A549 (cell line): Measurements from ENCODE around the gene TRAK1. TPM values are rescaled to one million over a fixed set of nuclear protein-coding genes. Genes with fewer than 3 reads are reported as not detected.
"Not testable (repeated sequence)": the region's sequence is repeated elsewhere in the genome, so short reads cannot be mapped to it uniquely, and the experiment has no call there.

Source experiments
- ATAC-seq, 2 experiments: fragments of 200-7000 bp in 1 of 2; fragments of >200 bp in 1 of 2; cut with Nextera tagmentation in 1 of 2; cut with Tn5 transposase in 1 of 2; 3 replicates each; pipeline versions ENCODE4 v1.8.0 to v1.9.1; 2018 to 2020; ENCODE audit warnings: mild to moderate bottlenecking in 1 of 2, moderate library complexity in 1 of 2
- CTCF ChIA-PET: fragments of 300-600 bp; sonication (Branson Sonifier 250); formaldehyde crosslinking; extraction: SDS; loops from one replicate; lab custom pipeline; 2021; ENCODE audit warnings: antibody characterized with exemption, inconsistent platforms; lab: Yijun Ruan, JAX
- POLR2A ChIA-PET: fragments of 350-600 bp; formaldehyde crosslinking; extraction: SDS; loops from one replicate; lab custom pipeline; 2021; ENCODE audit warnings: antibody characterized with exemption, inconsistent platforms; lab: Yijun Ruan, JAX
- DNase-seq, 2 experiments: peaks; one replicate each; pipeline versions ENCODE4 v3.0.0 to v3.0.0-alpha.2; 2011 to 2016; ENCODE audit warnings: low read depth in 1 of 2, low spot score in 1 of 2
- FAIRE-seq: peaks from 2 replicates; lab custom pipeline; 2011; peaks lifted over from hg19 to GRCh38; lab: Jason Lieb, UNC
- H3K27ac ChIP-seq, 2 experiments: fragments of >200 bp; sonication (Bioruptor Twin); formaldehyde crosslinking; 3 replicates each; pipeline ENCODE4 v1.5.1; 2016 to 2017
- H3K4me1 ChIP-seq: fragments of >200 bp; sonication (Bioruptor Twin); formaldehyde crosslinking; 3 replicates; pipeline ENCODE4 v1.6.1; 2016
- H3K4me2 ChIP-seq: fragments of >200 bp; sonication (Bioruptor Twin); formaldehyde crosslinking; 3 replicates; pipeline ENCODE4 v1.6.1; 2016
- H3K4me3 ChIP-seq: fragments of >200 bp; sonication (Bioruptor Twin); formaldehyde crosslinking; 3 replicates; pipeline ENCODE4 v1.5.1; 2016
- H3K9me3 ChIP-seq: fragments of >200 bp; sonication (Bioruptor Twin); formaldehyde crosslinking; 3 replicates; pipeline ENCODE4 v1.6.1; 2016
- CBX2 ChIP-seq: fragments of 200-600 bp; sonication (generic); IDR thresholded peaks from 2 replicates; pipeline ENCODE4 v1.6.1; 2016; ENCODE audit warnings: low read depth, mild to moderate bottlenecking, borderline replicate concordance
- CBX8 ChIP-seq: fragments of 200-600 bp; sonication (generic); IDR thresholded peaks from 2 replicates; pipeline ENCODE4 v1.6.1; 2016
- CEBPB ChIP-seq, 2 experiments: fragments of >200 bp in 1 of 2; sonication (Bioruptor Twin) in 1 of 2; formaldehyde crosslinking in 1 of 2; IDR thresholded peaks; 2 replicates each; pipeline ENCODE4 v1.6.1; 2012 to 2016
- CHD2 ChIP-seq: fragments of 150-350 bp; IDR thresholded peaks from 2 replicates; pipeline ENCODE4 v1.6.1; 2014; ENCODE audit warnings: low read length; ENCODE audit not compliant: partially characterized antibody
- CHD4 ChIP-seq: fragments of 200-600 bp; sonication (generic); IDR thresholded peaks from 2 replicates; pipeline ENCODE4 v1.6.1; 2016; ENCODE audit warnings: antibody characterized with exemption, mild to moderate bottlenecking, borderline replicate concordance
- EHMT2 ChIP-seq: fragments of 200-600 bp; sonication (generic); IDR thresholded peaks from 2 replicates; pipeline ENCODE4 v1.6.1; 2016; ENCODE audit warnings: antibody characterized with exemption, low read depth, mild to moderate bottlenecking, moderate library complexity
- FOSL2 ChIP-seq, 2 experiments: fragments of 450-650 bp in 1 of 2; fragments of >200 bp in 1 of 2; sonication (Bioruptor Twin) in 1 of 2; formaldehyde crosslinking; IDR thresholded peaks; 2 replicates each; pipeline versions ENCODE4 v1.5.0 to v1.6.1; 2016 to 2020; ENCODE audit warnings: mild to moderate bottlenecking in 1 of 2, moderate library complexity in 1 of 2
- GATA3 ChIP-seq: IDR thresholded peaks from 2 replicates; pipeline ENCODE4 v1.6.1; 2012; ENCODE audit warnings: borderline replicate concordance
- HDAC2 ChIP-seq: fragments of 200-600 bp; sonication (generic); IDR thresholded peaks from 2 replicates; pipeline ENCODE4 v1.6.1; 2016
- HEYL ChIP-seq: fragments of 250-450 bp; sonication (Bioruptor Pico); IDR thresholded peaks from 2 replicates; pipeline ENCODE4 v1.8.0; 2021; ENCODE audit warnings: mild to moderate bottlenecking, moderate library complexity
- HOXB5 ChIP-seq: fragments of 250-450 bp; sonication (Bioruptor Pico); IDR thresholded peaks from 2 replicates; pipeline ENCODE4 v1.5.0; 2020; ENCODE audit warnings: mild to moderate bottlenecking, moderate library complexity
- JUN ChIP-seq, 2 experiments: fragments of >200 bp; sonication (Bioruptor Twin); formaldehyde crosslinking; IDR thresholded peaks; 2 replicates in 1 of 2; 3 replicates in 1 of 2; pipeline ENCODE4 v1.6.1; 2016 to 2017
- MYC ChIP-seq: IDR thresholded peaks from 2 replicates; pipeline ENCODE4 v1.6.1; 2012; ENCODE audit warnings: mild to moderate bottlenecking, inconsistent platforms, low read length, improper control_type of control experiment, borderline replicate concordance
- NPAS2 ChIP-seq: fragments of 250-450 bp; sonication (Bioruptor Pico); IDR thresholded peaks from 2 replicates; pipeline ENCODE4 v1.8.0; 2022; ENCODE audit warnings: mild to moderate bottlenecking, moderate library complexity, borderline replicate concordance
- NR3C1 ChIP-seq: fragments of >200 bp; sonication (Bioruptor Twin); formaldehyde crosslinking; IDR thresholded peaks from 3 replicates; pipeline ENCODE4 v1.6.1; 2017
- POLR2A ChIP-seq: IDR thresholded peaks from 2 replicates; pipeline ENCODE4 v1.6.1; 2012; ENCODE audit warnings: mild to moderate bottlenecking, low read length
- RARB ChIP-seq: fragments of 250-450 bp; sonication (Bioruptor Pico); IDR thresholded peaks from 2 replicates; pipeline ENCODE4 v1.8.0; 2021; ENCODE audit warnings: mild to moderate bottlenecking, moderate library complexity
- TFCP2L1 ChIP-seq: fragments of 250-450 bp; sonication (Bioruptor Pico); IDR thresholded peaks from 2 replicates; pipeline ENCODE4 v1.5.0; 2021; ENCODE audit warnings: mild to moderate bottlenecking
- TP53 ChIP-seq: fragments of 250-450 bp; sonication (Bioruptor Pico); IDR thresholded peaks from 2 replicates; pipeline ENCODE4 v1.5.0; 2021; ENCODE audit warnings: mild to moderate bottlenecking, moderate library complexity
- ZSCAN20 ChIP-seq: fragments of 250-450 bp; sonication (Bioruptor Pico); IDR thresholded peaks from 2 replicates; pipeline ENCODE4 v1.8.0; 2022; ENCODE audit warnings: mild to moderate bottlenecking, moderate library complexity
- WGBS: methylation state at CpG from one replicate; pipeline ENCODE4 v1.1.6; 2017; ENCODE audit errors: missing lambda C conversion rate; 5-methylcytosine and 5-hydroxymethylcytosine counted together
- polyA plus RNA-seq, 4 experiments: library from polyadenylated mRNA; depleted of rRNA in 3 of 4; stranded (reverse); fragments of >200 nt; fragmentation: RNase III in 1 of 4; extraction: RNeasy Plus Mini Kit Qiagen cat#74134 plus additional on column Dnase treatment in 1 of 4; gene quantifications; 2 replicates in 3 of 4; 3 replicates in 1 of 4; pipeline ENCODE4 v1.2.3, GENCODE V29; 2011 to 2017
- TF ChIP-seq, protein P1 (sequence below): IDR thresholded peaks from 2 replicates; pipeline ENCODE4 v1.6.1; 2012
- TF ChIP-seq, protein P2 (sequence below): fragments of 250-450 bp; sonication (Bioruptor Pico); IDR thresholded peaks from 2 replicates; pipeline ENCODE4 v1.5.0; 2021; ENCODE audit warnings: mild to moderate bottlenecking, moderate library complexity, borderline replicate concordance
- TF ChIP-seq, protein P3 (sequence below): fragments of >200 bp; sonication (Bioruptor Twin); formaldehyde crosslinking; IDR thresholded peaks from 2 replicates; pipeline ENCODE4 v1.6.1; 2016
- TF ChIP-seq, protein P4 (sequence below): fragments of 150-350 bp; IDR thresholded peaks from 2 replicates; pipeline ENCODE4 v1.6.1; 2014; ENCODE audit warnings: low read depth, mild to moderate bottlenecking, low read length

The TRAK1 gene
- polyA plus RNA-seq, 2 of the 4 experiments (the other 2 are of a cell fraction): 12.2 to 22.3 TPM

DNA sequence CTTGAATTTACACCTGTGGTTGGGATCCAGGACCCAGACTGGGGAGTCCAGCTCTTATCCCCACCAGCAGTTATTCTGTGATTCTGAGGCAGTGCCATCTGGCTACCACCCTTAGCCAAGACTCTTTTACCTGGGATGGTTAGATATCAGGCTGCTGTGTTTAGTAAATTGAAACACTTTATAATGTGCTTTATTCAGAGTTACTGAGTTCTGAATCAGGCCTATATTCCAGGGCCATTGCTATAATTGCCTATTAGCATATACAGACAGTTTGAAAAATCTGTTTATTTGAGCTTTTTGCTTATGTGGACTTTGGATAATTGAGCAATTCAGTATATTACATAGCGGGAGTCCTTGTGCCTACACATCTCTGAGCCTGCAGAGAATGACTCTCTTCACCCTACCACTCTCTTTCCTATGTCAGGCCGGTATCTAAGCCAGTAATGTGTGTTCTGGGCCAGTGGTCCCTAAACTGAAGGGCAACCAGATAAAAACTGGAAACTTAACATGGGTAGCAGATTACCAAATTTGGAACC lies 45.4 kb upstream of the TRAK1 start:
- WGBS: 82% methylated on average over 2 of the region's 2 CpGs
- Histone ChIP-seq H3K4me2 (peak overlapping the region; percentile 90), H3K9me3 (no peaks in the 10 kb centered on the region), H3K4me3 (no peak overlapping the region), H3K4me1 (peaks cover 49% of the 10 kb centered on the region), H3K27ac (peak overlapping the region; percentile 40 to 73; a peak in 5 of 6 replicates)
- ATAC-seq (no peak), DNase-seq (no peak), FAIRE-seq (no peak)
- CTCF ChIA-PET: interaction anchor here (1.0 kb wide), 2 partner anchors 11 to 54 kb away, joined by 3 read pairs; no protein-coding TSS in a partner anchor
- no peak for TF ChIP-seq POLR2A
- TF ChIP-seq, protein P1, sequence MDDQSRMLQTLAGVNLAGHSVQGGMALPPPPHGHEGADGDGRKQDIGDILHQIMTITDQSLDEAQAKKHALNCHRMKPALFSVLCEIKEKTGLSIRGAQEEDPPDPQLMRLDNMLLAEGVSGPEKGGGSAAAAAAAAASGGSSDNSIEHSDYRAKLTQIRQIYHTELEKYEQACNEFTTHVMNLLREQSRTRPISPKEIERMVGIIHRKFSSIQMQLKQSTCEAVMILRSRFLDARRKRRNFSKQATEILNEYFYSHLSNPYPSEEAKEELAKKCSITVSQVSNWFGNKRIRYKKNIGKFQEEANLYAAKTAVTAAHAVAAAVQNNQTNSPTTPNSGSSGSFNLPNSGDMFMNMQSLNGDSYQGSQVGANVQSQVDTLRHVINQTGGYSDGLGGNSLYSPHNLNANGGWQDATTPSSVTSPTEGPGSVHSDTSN: no peak
- no peak for TF ChIP-seq MYC
- no peak for TF ChIP-seq NPAS2 (CRISPR knock-in tag)
- no peak for TF ChIP-seq TFCP2L1
- no peak for TF ChIP-seq EHMT2
- TF ChIP-seq CHD2: no peak
- no peak for TF ChIP-seq ZSCAN20 (CRISPR knock-in tag)
- no peak for TF ChIP-seq TP53
- no peak for TF ChIP-seq HEYL (CRISPR knock-in tag)
- TF ChIP-seq FOSL2 (IDR thresholded peaks at IDR 0.05): no peak
- TF ChIP-seq FOSL2 (CRISPR knock-in tag; IDR thresholded peaks at IDR 0.05): no peak
- TF ChIP-seq CBX2: no peak
- POLR2A ChIA-PET: no interaction called here

DNA sequence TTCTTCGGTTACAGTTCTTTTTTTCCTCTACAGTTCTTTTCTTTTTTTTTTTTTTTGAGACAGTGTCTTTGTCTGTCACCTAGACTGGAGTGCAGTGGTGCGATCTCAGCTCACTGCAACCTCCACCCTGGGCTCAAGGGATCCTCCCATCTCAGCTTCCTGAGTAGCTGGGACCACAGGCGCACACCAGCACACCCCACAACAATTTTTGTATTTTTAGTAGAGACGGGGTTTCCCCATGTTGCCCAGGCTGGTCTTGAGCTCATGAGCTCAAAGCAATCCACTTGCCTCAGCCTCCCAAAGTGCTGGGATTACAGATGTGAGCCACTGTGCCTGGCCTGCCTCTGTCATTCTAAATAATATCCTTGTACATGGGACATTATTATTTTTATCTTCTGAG lies 42.6 kb upstream of the TRAK1 start:
- H3K4me3 ChIP-seq, H3K27ac ChIP-seq, POLR2A ChIA-PET, DNase-seq, H3K9me3 ChIP-seq, ATAC-seq, FAIRE-seq, H3K4me2 ChIP-seq, CTCF ChIA-PET: not testable (repeated sequence)
- H3K4me1 ChIP-seq: peaks cover 51% of the 10 kb centered on the region
- 46% methylated on average over 4 of the region's 4 CpGs for WGBS

DNA sequence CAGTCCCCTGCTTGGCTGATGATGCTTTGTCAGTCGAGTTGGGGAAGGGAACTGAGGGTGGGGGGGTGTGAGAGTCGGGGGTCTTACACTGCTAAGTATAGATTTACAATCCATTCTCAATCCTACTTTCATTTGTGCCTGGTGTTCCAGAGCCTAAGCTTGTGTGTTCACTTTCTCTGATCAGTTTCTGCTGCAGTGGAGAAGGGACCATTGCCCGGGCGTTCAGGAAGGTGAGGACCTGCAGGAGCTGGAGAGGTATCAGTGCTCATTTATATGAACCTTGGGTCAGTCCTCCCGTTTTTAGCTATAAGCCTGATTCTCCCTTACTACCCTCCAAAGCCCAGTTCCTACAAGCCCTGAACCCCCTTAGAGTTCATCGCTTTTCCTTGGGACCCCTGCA lies 41.0 kb upstream of the TRAK1 start:
- Histone ChIP-seq H3K27ac (no peak overlapping the region), H3K4me2 (no peak overlapping the region), H3K4me3 (no peak overlapping the region), H3K4me1 (peaks cover 40% of the 10 kb centered on the region), H3K9me3 (no peaks in the 10 kb centered on the region)
- DNase-seq: no peak
- ChIA-PET POLR2A (no interaction called here), CTCF (interaction anchor here (2.2 kb wide), 1 partner anchor 50 kb away, joined by 8 read pairs; no protein-coding TSS in a partner anchor)
- 87% methylated on average over 6 of the region's 6 CpGs for WGBS
- TF ChIP-seq HDAC2 (no peak), GATA3 (no peak), CHD4 (no peak), NR3C1 (no peak), JUN (IDR thresholded peaks at IDR 0.05) (no peak), CBX8 (no peak), CEBPB (IDR thresholded peaks at IDR 0.05) (no peak), FOSL2 (IDR thresholded peaks at IDR 0.05) (no peak), FOSL2 (CRISPR knock-in tag; IDR thresholded peaks at IDR 0.05) (no peak), HOXB5 (CRISPR knock-in tag) (no peak), CHD2 (no peak), RARB (CRISPR knock-in tag) (no peak)
- TF ChIP-seq, protein P2, sequence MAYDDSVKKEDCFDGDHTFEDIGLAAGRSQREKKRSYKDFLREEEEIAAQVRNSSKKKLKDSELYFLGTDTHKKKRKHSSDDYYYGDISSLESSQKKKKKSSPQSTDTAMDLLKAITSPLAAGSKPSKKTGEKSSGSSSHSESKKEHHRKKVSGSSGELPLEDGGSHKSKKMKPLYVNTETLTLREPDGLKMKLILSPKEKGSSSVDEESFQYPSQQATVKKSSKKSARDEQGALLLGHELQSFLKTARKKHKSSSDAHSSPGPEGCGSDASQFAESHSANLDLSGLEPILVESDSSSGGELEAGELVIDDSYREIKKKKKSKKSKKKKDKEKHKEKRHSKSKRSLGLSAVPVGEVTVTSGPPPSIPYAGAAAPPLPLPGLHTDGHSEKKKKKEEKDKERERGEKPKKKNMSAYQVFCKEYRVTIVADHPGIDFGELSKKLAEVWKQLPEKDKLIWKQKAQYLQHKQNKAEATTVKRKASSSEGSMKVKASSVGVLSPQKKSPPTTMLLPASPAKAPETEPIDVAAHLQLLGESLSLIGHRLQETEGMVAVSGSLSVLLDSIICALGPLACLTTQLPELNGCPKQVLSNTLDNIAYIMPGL: no peak
- TF ChIP-seq, protein P3, sequence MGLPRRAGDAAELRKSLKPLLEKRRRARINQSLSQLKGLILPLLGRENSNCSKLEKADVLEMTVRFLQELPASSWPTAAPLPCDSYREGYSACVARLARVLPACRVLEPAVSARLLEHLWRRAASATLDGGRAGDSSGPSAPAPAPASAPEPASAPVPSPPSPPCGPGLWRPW: no peak
- TF ChIP-seq, protein P4, sequence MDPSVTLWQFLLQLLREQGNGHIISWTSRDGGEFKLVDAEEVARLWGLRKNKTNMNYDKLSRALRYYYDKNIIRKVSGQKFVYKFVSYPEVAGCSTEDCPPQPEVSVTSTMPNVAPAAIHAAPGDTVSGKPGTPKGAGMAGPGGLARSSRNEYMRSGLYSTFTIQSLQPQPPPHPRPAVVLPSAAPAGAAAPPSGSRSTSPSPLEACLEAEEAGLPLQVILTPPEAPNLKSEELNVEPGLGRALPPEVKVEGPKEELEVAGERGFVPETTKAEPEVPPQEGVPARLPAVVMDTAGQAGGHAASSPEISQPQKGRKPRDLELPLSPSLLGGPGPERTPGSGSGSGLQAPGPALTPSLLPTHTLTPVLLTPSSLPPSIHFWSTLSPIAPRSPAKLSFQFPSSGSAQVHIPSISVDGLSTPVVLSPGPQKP: no peak
- no peak for FAIRE-seq
- ATAC-seq: no peak
